DOHH2 (cell line): ENCODE measurements around the gene RFWD3.
A peak's percentile ranks its signal among the peaks of the same experiment; 100 is the strongest.

ENCODE experiments used
- EZH2phosphoT487 ChIP-seq: fragments of 200-600 bp; sonication (generic); IDR thresholded peaks from 2 replicates; pipeline ENCODE4 v1.6.1; 2017; ENCODE audit warnings: borderline replicate concordance, mild to moderate bottlenecking, antibody characterized with exemption, low read length, moderate library complexity, mixed read lengths
- TF ChIP-seq, protein P1 (sequence below): fragments of 200-600 bp; sonication (generic); IDR thresholded peaks from one replicate; pipeline ENCODE4 v1.5.1; 2014; ENCODE audit warnings: antibody characterized with exemption, mild to moderate bottlenecking, low read depth, low read length; ENCODE audit not compliant: poor library complexity, severe bottlenecking

DNA sequence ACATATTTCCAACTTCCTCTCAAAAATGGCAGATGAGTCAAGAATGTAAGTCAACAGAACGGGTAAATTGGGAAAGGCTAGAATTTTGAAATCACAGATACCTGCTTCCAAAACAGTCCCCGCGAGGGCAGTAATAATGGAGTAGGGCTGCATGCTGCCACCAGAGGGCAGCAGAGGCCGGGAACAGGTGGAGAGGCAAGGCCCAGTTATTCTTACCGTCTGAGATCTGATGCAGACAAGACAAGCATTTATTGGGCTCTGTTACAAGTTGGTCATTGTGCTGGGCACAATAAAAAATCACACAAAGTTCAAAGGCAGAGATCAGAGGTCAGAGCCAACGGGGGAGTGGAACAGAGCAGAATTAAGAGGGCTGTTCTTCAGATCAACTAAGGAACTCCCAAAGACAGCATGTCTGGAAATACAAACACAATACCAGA, 42.8 kb upstream of the RFWD3 start:
- TF ChIP-seq, protein P1, sequence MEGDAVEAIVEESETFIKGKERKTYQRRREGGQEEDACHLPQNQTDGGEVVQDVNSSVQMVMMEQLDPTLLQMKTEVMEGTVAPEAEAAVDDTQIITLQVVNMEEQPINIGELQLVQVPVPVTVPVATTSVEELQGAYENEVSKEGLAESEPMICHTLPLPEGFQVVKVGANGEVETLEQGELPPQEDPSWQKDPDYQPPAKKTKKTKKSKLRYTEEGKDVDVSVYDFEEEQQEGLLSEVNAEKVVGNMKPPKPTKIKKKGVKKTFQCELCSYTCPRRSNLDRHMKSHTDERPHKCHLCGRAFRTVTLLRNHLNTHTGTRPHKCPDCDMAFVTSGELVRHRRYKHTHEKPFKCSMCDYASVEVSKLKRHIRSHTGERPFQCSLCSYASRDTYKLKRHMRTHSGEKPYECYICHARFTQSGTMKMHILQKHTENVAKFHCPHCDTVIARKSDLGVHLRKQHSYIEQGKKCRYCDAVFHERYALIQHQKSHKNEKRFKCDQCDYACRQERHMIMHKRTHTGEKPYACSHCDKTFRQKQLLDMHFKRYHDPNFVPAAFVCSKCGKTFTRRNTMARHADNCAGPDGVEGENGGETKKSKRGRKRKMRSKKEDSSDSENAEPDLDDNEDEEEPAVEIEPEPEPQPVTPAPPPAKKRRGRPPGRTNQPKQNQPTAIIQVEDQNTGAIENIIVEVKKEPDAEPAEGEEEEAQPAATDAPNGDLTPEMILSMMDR, result peak; percentile 93
- no peak for TF ChIP-seq EZH2phosphoT487
